ENCODE measurements around the gene ZNF324B. TPM values are rescaled to one million over a fixed set of nuclear protein-coding genes. Genes with fewer than 3 reads are reported as not detected.
"Not testable (repeated sequence)": the region's sequence is repeated elsewhere in the genome, so short reads cannot be mapped to it uniquely, and the experiment has no call there.

The ZNF324B gene
- total RNA-seq, 1 donor from 2014 or later: 6.8 TPM

GRCh38 chr19:58453743-58454142 lies 2.3 kb downstream of the ZNF324B start:
- DNase-seq (ENCODE audit: low read depth): no peak

- DNase-seq (ENCODE audit: low read depth): no peak
Measured at GRCh38 chr19:58455306-58455705, 3.9 kb downstream of the ZNF324B start.

- no peak for DNase-seq (ENCODE audit: low read depth)
Measured at GRCh38 chr19:58456111-58456510, 4.7 kb downstream of the ZNF324B start.

- DNase-seq (ENCODE audit: low read depth): no peak
Measured at GRCh38 chr19:58460039-58460438, 8.6 kb downstream of the ZNF324B start.

GRCh38 chr19:58466089-58466759 lies 14.8 kb downstream of the ZNF324B start:
- no peak for DNase-seq (ENCODE audit: low read depth)

- peak; percentile 97 for DNase-seq (ENCODE audit: low read depth)
Measured at GRCh38 chr19:58466760-58467589, 15.6 kb downstream of the ZNF324B start, which contains the start of gene ZNF324. ZNF324 (plus strand) TSS chr19:58467080; CDS start chr19:58469186, 2,106 bp downstream.

GRCh38 chr19:58468216-58468839 lies 16.9 kb downstream of the ZNF324B start:
- DNase-seq (ENCODE audit: low read depth): no peak

GRCh38 chr19:58469241-58470013 lies 18.0 kb downstream of the ZNF324B start:
- no peak for DNase-seq (ENCODE audit: low read depth)

- DNase-seq (ENCODE audit: low read depth): not testable (repeated sequence)
Measured at GRCh38 chr19:58470837-58471543, 19.6 kb downstream of the ZNF324B start.

GRCh38 chr19:58471736-58472135 lies 20.3 kb downstream of the ZNF324B start:
- DNase-seq (ENCODE audit: low read depth): no peak

GRCh38 chr19:58473775-58474174 lies 22.4 kb downstream of the ZNF324B start:
- no peak for DNase-seq (ENCODE audit: low read depth)

GRCh38 chr19:58474291-58474996 lies 23.0 kb downstream of the ZNF324B start:
- peak; percentile 91 for DNase-seq (ENCODE audit: low read depth)

GRCh38 chr19:58474997-58475713 lies 23.7 kb downstream of the ZNF324B start:
- no peak for DNase-seq (ENCODE audit: low read depth)

GRCh38 chr19:58475714-58476497 lies 24.5 kb downstream of the ZNF324B start, which contains the start of gene ZNF446:
ZNF446 (plus strand) TSS chr19:58476352; CDS start chr19:58477219, 867 bp downstream.
- peak; percentile 97 for DNase-seq (ENCODE audit: low read depth)

GRCh38 chr19:58476498-58477015 lies 25.1 kb downstream of the ZNF324B start:
- DNase-seq (ENCODE audit: low read depth): peak; percentile 5

- DNase-seq (ENCODE audit: low read depth): no peak
Measured at GRCh38 chr19:58477130-58477529, 25.7 kb downstream of the ZNF324B start.

- no peak for DNase-seq (ENCODE audit: low read depth)
Measured at GRCh38 chr19:58477871-58478270, 26.4 kb downstream of the ZNF324B start.

- no peak for DNase-seq (ENCODE audit: low read depth)
Measured at GRCh38 chr19:58479303-58479702, 27.9 kb downstream of the ZNF324B start.
